Activated T-cell treated with anti-CD3 and anti-CD28 coated beads for 4 hours (primary cell): ENCODE data around the gene RNF225.
"Not testable (repeated sequence)": the region's sequence is repeated elsewhere in the genome, so short reads cannot be mapped to it uniquely, and the experiment has no call there.

ENCODE experiments used
- DNase-seq: peaks from one replicate; pipeline ENCODE4 v3.0.0-alpha.2; 2020

RNF225 gene

DNA sequence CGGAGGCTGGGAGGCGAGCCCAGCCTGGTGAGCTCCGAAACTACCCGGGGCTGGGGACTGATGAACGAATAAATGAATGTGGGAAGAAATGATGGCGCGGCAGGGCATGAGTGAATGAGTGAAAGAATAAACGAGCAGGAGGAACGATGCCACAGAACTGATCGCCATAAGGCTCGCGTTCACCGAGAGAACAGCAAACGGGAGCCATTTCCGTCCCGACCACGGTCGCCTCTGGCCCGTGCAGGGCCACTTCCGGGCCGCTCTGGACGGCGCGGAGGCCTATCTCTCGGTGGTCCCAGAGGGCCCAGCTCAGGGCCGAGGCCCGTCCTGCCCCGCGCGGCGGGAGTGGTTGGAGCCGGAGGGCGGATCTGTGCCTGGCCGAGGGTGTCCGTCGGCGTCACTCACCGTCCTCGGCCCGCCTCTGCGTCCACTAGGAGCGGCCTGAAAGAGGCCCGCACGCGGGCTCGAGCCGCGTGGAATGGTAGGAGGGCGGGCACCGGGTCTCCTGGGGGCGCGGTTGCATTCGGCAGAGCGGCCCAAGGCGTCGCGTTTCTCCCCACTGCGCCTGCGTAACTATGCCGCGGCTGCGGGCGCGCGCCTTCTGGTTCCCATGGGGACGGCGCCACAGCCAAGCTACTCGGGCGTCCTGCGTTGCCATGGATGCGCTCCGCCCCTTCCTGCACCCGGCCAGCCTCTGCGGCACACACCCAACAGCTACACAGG, 33.0 kb upstream of the RNF225 start, which contains the start of gene ZNF497:
TSS of gene ZNF497 (minus strand) at position 480 of the 723 bp plus-strand sequence. CDS start 5,116 bp downstream, outside the sequence.
- DNase-seq, result peak; percentile 94

DNA sequence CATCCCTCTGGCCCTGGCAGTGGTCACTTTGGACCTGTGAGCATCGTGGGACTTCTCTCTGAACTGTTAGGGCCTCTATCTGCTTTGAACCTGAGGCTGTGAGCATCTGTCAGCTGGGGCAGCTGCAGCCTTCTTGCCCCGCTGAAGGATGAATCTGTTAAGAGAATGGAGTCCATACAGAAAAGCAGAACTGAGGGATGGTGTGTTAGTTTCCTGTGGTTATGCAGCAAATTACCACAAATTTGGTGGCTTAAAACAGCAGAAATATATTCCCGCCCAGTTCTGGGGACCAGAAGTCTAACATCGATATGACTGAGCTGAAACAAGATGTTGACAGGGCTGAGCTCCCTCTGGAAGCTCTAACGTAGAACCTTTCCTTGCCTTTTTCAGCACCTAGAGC, 31.3 kb upstream of the RNF225 start:
- DNase-seq, result no peak

DNA sequence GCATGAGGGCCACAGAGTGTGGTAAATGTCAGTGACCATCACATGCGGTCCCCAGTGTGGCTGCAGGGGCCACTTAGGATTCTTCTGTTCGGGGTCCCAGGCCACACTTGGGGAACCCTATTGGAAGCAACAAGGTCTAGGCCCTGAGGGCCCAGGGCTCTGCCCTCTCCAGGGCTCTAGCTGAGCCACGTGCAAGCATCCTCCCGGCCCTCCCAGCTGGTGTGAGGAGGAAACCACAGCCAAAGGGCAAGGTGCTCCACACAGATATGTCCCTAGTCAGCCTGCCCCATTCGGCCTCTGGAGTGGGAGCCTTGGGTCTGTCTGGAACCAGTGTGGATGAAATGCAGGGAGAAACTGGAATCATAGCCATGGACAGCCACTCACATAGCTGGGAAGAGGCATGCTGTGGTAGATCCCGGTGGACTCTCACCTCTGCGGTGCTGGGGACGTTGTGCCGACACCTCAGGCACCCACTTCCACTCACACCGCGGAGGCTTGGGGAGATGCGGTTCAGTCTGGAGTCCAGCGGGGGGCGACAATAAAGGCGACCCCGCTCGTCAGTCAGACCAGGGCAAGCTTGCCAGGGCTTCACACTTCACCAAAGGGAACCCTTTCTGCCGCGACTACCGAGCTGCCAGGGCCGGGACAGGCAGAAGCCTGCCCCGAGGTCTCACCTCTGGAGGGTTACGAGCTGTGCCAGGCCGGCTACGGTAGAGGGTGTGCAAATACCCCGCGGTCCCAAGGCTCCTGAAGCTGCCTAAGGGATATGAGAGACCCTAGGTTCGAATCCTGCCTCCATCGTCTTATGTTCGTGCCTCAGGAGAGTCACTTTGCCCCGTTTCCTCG, 28.6 kb upstream of the RNF225 start:
- DNase-seq, result no peak

DNA sequence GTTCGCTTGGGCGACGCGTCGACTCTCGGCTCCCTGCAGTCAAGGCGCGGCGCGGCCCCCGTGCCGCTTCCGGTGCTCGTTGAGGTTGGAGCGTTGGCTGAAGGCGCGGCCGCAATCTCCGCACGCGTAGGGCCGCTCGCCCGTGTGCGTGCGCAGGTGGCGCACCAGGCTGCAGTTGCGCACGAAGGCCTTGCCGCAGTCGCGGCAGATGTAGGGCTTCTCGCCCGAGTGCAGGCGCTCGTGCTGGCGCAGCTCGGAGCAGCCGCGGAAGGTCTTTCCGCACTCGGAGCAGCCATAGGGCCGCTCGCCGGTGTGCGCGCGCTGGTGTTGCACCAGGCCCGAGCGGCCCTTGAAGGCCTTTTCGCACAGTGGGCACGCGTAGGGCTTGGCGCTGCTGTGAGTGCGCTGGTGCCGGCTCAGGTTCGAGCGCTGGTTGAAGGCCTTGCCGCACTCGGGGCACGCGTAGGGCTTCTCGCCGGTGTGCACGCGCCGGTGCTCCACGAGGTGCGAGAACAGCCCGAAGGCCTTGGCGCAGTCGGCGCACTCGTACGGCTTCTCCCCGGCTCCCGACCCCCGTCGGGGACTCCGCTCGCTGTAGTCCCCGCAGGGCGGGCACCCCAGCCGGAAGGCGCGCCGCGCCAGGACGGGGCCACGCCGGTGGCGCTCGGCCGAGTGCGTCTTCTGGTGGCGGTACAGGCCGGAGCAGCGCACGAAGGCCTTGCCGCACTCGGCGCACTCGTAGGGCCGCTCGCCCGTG, 27.6 kb upstream of the RNF225 start:
- DNase-seq, result no peak

DNA sequence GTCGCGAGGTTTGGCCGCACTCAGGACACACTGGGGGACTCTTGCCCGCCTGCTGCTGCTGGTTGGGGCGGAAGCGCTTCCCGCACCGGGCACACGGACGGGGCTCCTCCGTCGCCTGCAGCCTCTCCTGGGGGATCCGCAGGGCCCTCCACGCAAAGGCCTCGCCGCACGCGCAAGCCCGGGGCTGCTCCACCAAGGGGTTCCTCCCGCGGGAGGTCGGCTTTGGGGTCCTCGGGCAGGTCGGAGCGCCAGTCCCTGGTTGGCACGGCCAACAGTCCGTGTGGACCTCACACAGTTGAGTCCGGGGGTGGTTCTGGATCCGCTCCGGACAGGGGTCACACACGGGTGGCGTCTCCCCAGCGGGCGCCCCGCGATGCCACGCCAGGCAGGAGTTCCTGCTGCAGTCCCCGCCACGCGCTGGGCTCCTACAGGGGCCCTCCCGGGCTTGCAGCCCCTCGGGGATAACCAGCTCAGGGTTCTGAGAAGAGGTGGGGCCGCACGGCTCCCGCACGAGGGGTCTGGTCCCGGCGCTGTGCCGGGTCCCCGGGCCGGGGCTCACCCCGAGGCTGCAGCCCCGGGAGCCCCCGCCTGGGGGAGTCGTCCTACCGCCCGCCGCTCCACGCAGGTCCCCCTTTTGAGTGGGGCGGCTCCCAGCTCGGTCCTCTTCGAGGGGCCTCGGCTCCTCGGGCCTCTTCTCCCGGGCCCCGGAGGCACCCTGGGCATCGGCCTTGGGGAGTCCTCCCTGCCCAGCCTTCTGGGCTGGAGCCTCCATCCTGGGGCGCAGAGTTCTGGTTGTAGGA, 26.7 kb upstream of the RNF225 start:
- no peak for DNase-seq

DNA sequence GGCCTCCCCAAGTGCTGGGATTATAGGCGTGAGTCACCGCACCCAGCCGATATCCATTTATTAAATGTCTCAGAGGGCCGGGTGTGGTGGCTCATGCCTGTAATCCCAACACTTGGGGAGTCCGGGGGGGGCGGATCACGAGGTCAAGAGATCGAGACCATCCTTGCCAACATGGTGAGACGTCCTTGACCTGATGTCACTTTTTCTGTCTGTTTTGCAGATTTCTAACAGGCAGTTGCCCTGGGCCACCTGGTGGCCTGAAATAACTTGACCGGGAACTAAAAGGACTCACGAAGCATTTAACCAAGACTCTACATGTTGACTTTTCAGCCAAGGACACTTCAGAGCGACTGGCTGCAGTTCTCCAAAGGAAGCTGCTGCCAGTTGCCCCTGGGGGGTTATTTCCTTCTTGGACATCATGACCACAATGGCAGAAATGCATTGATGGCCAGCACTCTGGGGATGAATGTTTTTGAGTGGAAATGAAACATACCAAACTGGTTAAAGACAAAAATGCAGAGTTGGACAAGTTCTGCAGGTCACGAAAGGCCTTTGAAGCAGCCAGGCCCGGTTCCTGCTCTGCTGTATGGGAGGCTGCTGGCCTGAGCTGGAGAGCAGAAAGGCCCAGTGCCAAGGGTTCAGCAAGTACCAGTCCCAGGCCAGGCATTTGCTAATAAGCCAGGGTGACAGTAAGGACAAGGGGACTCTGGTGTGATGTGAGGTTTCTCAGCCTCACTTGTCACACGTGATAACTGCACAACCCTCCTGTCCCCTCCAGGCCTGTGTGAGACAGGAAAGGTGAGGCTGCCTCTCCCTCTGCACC, 22.9 kb upstream of the RNF225 start:
- no peak for DNase-seq

DNA sequence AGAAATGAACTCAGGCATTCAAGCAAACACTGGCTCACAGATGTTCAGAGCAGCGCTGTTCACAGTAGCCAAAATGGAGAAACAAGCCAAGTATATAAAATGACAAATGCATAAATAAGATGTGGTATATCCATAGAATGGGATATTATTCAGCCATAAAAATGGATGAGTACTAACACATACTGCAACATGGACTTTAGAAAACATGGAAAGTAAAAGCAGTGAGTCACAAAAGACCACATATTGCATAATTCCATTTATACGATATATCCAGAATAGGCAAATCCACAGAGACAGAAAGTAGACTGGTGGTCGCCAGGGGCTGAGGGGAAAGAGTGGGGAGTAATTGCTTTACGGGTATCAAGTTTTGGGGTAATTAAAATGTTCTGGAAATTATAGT, 21.3 kb upstream of the RNF225 start:
- DNase-seq, result no peak

DNA sequence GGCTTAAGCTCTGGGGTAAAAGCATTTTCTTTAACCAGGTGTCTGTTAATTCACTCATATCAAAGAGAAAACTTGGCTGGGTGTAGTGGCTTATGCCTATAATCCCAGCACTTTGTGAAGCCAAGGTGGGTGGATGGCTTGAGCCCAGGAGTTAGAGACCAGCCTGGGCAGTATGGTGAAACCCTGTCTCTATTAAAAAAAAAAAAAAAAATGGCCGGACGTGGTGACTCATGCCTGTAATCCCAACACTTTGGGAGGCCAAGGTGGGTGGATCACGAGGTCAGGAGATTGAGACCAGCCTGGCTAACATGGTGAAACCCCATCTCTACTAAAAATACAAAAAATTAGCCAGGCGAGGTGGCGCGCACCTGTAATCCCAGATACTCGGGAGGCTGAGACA, 18.7 kb upstream of the RNF225 start:
- DNase-seq, result not testable (repeated sequence)

DNA sequence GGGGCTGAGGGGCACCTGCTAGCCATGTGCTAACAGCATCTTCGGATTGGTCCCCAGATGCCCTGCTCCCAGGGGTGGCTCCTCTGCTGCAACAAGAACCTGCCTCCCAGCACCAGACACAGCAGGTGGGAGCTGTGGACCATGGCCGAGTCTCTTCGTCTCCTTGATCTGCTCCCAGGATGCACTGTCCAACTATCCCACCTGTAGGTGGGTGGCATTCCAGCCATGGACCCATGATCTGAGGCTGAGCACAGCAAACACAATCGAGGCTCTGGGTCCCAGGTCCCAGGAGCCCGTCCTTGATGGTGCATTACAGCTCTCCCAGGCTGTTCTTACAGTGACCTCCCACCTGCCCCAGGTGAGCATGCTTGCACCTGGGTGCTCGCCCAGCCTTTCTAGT, 16.2 kb upstream of the RNF225 start:
- no peak for DNase-seq

DNA sequence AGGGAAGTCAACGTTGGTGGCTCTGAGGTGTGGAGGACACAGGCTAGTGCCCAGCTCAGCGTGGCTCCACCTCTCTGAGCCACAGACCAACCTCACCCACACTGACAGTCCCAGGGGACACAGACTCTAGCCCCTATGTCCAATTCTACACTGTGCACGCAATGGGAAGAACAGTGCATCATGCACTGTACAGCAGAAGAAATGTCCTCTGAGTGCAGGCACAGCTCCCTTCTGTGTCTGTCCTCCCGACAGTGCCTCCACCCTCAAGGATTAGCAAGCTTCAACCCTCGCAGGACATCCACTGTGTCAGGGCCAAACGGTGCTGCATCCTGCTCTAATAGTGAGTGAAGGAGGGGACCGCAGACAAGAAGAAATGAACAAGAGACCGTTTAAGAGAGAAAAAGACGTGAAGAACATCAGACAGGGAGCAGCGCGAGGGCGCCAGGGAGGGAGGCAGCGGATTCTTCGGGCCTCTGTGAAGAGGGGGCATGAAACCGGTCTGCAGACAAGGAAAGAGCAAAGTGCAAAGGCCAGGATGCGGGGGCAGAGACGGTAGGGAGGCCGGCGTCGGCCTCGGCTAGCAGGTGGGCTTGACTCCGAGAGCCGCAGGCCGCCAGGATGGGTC, 15.3 kb upstream of the RNF225 start:
- no peak for DNase-seq

DNA sequence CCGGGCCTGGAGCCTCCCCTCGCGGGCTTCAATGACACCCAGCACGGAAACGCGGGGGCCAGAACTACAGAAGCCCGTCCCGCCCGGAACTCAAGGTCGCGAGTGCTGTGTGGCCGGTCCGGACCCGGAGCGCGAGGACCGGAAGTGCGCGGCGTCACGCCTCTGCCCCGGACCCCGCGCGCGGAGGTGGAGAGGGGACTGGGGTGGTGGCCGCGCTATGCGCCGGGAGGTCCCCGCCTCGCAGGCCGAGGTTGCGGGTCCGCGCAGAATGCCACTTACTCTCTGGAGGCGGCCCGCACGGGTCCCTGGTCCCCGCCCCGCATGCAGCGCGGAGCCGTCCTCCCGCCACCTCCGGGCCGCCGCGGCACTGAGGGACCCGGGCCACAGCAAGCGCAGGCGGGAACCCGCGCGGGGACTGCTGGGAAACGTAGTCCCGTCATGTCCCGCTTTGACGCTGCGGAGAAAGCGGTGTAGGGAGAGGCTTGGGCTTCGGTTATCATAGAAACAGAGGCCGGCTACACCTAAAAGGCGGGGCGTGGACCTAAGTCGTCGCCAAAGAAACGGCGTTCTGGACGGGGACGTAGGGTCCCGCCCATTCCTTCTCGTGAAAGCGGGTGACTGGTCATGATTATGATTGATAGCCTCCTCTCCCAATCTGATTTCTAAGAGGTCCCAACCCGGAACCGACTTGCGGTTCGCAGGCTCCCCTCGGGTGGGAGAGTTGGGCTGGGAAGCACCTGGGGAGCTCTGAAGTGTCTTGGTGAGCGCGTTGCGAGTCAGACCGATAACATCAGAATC, 14.6 kb upstream of the RNF225 start, which contains the start of gene ZNF837:
TSS of gene ZNF837 (minus strand) at position 369 of the 798 bp plus-strand sequence. CDS start 11,698 bp downstream, outside the sequence.
- peak; percentile 94 for DNase-seq

DNA sequence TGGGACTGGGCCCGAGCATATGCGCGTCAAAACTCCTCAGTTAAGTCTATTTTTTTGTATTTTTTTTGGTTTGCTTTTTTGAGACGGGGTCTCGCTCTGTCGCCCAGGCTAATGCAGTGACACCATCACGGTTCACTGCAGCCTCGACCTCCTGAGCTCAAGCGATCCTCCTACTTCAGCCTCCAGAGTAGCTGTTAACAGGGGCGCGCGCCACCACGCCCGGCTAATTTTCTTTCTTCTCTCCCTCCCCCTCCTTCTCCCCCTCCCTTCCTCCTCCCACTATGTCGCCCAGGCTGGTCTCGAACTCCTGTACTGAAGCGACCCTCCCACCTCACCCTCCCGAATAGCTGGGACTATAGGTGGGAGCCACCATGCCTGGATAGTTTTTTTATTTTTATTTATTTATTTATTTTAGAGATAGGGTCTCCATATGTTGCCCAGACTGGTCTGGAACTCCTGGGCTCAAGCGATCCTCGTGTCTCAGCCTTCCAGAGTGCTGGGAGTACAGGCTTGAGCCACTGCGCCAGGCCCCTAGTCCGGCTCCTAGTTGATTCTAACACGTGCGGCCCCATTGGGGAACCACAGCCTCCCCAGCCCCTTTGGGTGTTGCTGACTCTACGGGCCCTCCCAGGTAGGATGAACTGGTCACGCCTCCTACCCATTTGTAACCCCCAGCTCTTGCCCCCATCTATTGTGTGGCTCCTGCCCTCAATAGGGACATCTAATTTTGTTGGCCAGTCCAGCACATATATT, 13.8 kb upstream of the RNF225 start:
- DNase-seq, result no peak

DNA sequence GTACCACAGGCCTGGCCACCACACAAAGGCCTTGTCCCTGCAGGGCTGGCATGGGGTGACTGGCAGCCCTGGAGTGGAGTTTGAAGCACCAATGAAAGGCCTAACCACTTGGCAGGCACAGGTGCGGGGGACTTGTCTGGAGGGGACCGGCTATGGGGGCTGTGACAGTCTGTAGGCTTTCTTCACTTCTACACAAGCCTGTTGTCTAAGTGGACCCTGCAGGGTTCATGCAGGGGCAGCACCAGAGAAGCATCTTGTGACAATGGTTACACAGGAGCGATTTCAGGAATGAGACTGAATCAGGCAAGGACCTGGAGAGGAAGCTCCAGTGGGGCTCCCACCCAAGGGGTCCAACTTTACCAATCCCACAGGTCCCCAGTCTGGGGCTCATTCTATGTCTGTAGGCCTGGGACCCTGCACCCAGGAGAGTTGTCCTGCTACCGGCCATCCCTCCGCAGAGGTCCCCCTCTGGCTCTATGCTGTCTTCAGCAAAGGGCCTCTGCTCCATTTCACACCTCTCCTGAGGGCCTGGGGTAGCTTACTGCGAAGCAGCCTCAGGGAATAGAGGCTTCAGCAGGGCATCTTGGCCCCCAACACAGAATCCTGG, 12.4 kb upstream of the RNF225 start:
- no peak for DNase-seq

DNA sequence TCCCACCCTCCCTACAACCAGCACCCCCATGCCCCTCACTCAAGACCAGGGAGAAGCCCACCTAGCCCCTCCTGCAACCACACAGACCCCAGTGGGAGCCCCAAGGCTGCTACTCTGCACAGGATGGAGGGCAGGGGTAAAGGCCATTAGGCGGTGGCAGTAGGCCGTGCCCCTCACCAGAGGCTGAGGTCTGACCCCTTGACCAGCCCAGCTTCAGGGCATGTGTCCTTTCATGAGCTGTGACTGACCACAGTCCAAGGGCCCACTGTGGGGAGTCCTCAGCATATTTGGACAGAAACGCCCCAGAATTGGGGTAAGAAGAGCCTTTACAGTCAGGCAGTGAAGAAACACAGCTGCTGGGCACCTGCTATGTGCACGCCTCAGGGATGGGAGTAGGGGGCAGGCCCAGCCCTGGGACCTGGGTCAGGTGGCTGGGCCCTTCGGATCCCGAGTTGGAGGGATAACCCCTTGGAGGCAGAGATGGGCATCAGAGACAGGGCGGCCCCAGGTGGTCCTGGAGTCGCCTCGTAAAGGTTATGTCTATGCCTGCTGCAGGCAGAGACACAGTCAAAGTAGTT, 10.1 kb upstream of the RNF225 start:
- DNase-seq, result no peak

DNA sequence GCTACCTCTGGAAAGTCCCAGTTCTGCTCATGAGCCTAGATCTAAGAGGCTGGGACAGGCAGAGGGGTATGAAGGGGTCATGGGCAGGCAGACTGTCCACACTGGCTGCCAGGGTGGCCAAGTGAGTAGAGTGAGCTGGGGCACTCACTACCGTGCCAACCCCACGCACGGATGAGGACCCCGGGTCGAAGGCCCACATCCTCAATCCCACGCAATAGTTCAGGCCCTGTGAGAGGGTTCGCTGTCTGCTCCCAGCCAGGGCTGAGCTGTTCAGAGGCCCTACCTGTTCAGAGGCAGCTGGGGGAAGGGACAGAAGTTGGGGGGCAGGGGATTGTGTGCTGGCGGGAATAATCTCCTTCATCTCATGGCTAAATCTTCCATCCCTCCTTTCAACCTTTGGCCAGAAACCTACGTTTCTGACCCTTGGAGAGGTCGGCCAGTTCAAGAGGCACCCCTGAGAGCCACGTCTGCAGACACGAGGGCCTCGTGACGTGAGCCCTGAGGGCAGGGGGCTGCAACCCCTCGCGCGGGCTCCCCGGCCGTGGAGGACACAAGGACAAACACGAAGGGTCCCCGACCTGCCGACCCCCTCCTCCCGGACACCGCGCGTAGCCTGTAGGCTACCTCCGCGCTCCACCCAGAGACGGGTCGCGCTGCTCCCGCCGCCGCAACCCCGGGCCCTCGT, 9.4 kb upstream of the RNF225 start:
- DNase-seq, result no peak

DNA sequence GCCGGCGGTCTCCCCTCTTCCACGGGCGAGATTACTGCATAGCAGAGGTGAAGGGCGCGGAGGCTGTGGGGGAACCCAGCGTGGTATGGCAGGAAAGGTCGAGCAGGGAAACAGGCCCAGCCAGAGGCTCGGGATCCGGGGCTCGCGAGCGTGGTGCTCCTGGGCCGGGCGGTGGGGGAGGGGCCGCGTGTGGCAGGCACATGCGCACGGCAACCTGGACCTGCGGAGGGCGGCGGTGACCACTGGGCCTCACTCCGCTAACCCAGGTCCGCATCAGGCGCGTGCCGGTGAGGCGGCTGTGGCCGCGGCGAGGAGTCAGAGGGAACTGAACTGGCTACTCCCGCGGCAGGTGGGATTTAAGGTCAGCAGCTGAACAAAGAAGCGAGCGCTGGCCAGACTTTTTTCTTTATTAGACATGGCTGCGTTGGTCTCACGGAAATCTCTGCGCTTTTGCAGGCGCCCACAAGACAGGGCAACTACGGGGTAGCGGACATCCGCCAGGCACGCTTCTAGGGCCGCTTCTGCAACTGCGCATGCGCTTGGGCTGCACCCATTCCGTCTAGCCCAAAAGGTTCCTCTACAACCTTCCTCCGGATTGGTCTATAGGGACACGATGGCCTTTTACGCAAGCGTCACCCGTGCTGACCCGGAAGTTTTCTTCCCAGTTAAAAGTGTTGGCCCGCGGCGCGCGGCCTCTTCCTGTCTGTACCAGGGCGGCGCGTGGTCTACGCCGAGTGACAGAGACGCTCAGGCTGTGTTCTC, 8.7 kb upstream of the RNF225 start, which contains the start of gene RPS5:
TSS of gene RPS5 (plus strand) at position 694 of the 762 bp plus-strand sequence. CDS start 869 bp downstream, outside the sequence.
- peak; percentile 91 for DNase-seq
